Astrocyte (in vitro differentiated cells and primary cell): ENCODE measurements around the gene PRSS57.

Source experiments
- CTCF ChIP-seq: IDR thresholded peaks from 2 replicates; pipeline ENCODE4 v1.5.1; 2011; ENCODE audit warnings: low read depth, mild to moderate bottlenecking, inconsistent platforms, low read length, moderate library complexity; ENCODE audit not compliant: insufficient read depth
- EZH2 ChIP-seq: IDR thresholded peaks from 2 replicates; pipeline ENCODE4 v1.6.1; 2012; ENCODE audit warnings: mild to moderate bottlenecking, low read length, inconsistent platforms; ENCODE audit not compliant: insufficient read depth

GRCh38 chr19:640606-641189, 54.6 kb downstream of the PRSS57 start:
- TF ChIP-seq CTCF (no peak), EZH2 (no peak)
